NT2/D1 (cell line): ENCODE data around the gene FKBP5.
A peak's percentile ranks its signal among the peaks of the same experiment; 100 is the strongest.

Experiments used
- DNase-seq: peaks from one replicate; pipeline ENCODE4 v3.0.0-alpha.2; 2011; ENCODE audit warnings: low read depth, low spot score
- H3K27me3 ChIP-seq: 2 replicates; pipeline ENCODE4 v1.6.0; 2011; ENCODE audit warnings: mild to moderate bottlenecking; ENCODE audit not compliant: insufficient read length, insufficient read depth
- H3K36me3 ChIP-seq: 2 replicates; pipeline ENCODE4 v1.6.1; 2011; ENCODE audit warnings: mild to moderate bottlenecking, low read length, mixed read lengths; ENCODE audit not compliant: insufficient read depth, insufficient read length
- H3K4me1 ChIP-seq: 2 replicates; pipeline ENCODE4 v1.5.1; 2011; ENCODE audit not compliant: insufficient read depth, insufficient read length
- H3K4me3 ChIP-seq: 2 replicates; pipeline ENCODE4 v1.5.1; 2011; ENCODE audit warnings: low read depth; ENCODE audit not compliant: insufficient read length
- H3K9ac ChIP-seq: 2 replicates; pipeline ENCODE4 v1.6.0; 2011; ENCODE audit warnings: low read depth; ENCODE audit not compliant: insufficient read length
- H3K9me3 ChIP-seq: 2 replicates; pipeline ENCODE4 v1.5.1; 2011; ENCODE audit warnings: mild to moderate bottlenecking, low read length; ENCODE audit not compliant: insufficient read depth
- SUZ12 ChIP-seq: IDR thresholded peaks from 2 replicates; pipeline ENCODE4 v1.6.1; 2011; ENCODE audit not compliant: insufficient read length, insufficient read depth; ENCODE audit errors: extremely low read depth
- YY1 ChIP-seq: IDR thresholded peaks from 2 replicates; pipeline ENCODE4 v1.6.1; 2011; ENCODE audit not compliant: insufficient read length, insufficient read depth
- ZNF274 ChIP-seq: IDR thresholded peaks from 2 replicates; pipeline ENCODE4 v1.6.1; 2011; ENCODE audit warnings: mild to moderate bottlenecking, low read depth, low read length

The FKBP5 gene

DNA sequence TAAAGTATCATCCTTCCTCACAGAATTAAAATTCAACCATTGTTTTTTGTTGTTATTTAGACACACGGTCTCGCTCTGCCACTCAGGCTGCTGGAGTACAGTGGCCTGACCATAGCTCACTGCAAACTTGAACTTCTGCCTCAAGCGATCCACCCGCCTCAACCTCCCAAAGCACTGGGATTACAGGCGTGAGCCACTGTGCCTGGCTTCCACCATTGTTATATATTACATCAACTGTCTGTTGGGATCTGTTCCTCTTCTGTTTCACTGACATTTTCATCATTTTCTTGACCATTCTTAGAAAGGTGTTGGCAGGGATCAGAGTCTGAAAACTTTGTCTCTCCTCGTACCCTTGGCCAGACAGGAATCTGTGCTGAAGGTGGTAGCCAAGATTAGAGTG, 154.7 kb downstream of the FKBP5 start:
- no peak for DNase-seq
- no peak for TF ChIP-seq SUZ12
- no peak for TF ChIP-seq ZNF274
- no peak for TF ChIP-seq YY1
- Histone ChIP-seq H3K27me3 (no peaks in the 10 kb centered on the region), H3K9me3 (no peaks in the 10 kb centered on the region), H3K36me3 (no peaks in the 10 kb centered on the region), H3K4me3 (no peak overlapping the region), H3K4me1 (peaks cover 9% of the 10 kb centered on the region), H3K9ac (peak overlapping the region; percentile 32)

- H3K27me3 ChIP-seq: no peaks in the 10 kb centered on the region
- H3K4me3 ChIP-seq: no peak overlapping the region
- H3K36me3 ChIP-seq: no peaks in the 10 kb centered on the region
- H3K9me3 ChIP-seq: no peaks in the 10 kb centered on the region
- DNase-seq: no peak
- TF ChIP-seq SUZ12 (no peak), ZNF274 (no peak), YY1 (no peak)
- no peak overlapping the region for H3K9ac ChIP-seq
- peaks cover 9% of the 10 kb centered on the region for H3K4me1 ChIP-seq
These were observed 156.6 kb downstream of the FKBP5 start for GRCh38 chr6:35532126-35532525.

GRCh38 chr6:35524380-35525020, 164.2 kb downstream of the FKBP5 start:
- Histone ChIP-seq H3K4me3 (no peak overlapping the region), H3K36me3 (no peaks in the 10 kb centered on the region), H3K9ac (no peak overlapping the region), H3K27me3 (no peaks in the 10 kb centered on the region), H3K9me3 (no peaks in the 10 kb centered on the region), H3K4me1 (peaks cover 3% of the 10 kb centered on the region)
- TF ChIP-seq ZNF274: no peak
- no peak for DNase-seq
